Testis (tissue), 2 donors: ENCODE results near the gene GOLPH3L.
"Not testable (repeated sequence)": the region's sequence is repeated elsewhere in the genome, so short reads cannot be mapped to it uniquely, and the experiment has no call there.

ENCODE experiments used
- POLR2A ChIP-seq: fragments of 450-650 bp; IDR thresholded peaks from one replicate; pipeline ENCODE4 v1.6.1; 2017; ENCODE audit warnings: antibody characterized with exemption, mild to moderate bottlenecking, moderate library complexity
- TF ChIP-seq, protein P1 (sequence below), 3 experiments: fragments of 450-650 bp in 2 of 3; fragments of 200-600 bp in 1 of 3; sonication (generic) in 1 of 3; IDR thresholded peaks; one replicate each; pipeline ENCODE4 v1.5.1; 2016 to 2019; ENCODE audit warnings: antibody characterized with exemption in 3 of 3, mild to moderate bottlenecking in 2 of 3, moderate library complexity in 1 of 3

DNA sequence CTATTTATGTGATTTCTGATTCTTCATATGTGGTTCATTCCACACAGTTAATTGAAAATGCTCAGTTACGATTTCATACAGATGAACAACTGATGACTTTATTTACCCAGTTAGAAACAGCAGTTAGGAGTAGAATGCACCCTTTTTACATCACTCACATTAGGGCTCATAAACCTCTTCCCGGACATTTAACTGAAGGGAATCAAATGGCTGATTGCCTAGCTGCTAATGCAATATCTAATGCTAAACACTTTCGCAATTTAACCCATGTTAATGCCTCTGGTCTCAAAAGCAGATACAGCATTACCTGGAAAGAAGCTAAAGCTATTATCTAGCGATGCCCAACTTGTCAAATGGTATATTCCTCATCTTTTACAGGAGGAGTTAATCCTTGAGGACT lies 39.9 kb downstream of the GOLPH3L start:
- TF ChIP-seq, protein P1, sequence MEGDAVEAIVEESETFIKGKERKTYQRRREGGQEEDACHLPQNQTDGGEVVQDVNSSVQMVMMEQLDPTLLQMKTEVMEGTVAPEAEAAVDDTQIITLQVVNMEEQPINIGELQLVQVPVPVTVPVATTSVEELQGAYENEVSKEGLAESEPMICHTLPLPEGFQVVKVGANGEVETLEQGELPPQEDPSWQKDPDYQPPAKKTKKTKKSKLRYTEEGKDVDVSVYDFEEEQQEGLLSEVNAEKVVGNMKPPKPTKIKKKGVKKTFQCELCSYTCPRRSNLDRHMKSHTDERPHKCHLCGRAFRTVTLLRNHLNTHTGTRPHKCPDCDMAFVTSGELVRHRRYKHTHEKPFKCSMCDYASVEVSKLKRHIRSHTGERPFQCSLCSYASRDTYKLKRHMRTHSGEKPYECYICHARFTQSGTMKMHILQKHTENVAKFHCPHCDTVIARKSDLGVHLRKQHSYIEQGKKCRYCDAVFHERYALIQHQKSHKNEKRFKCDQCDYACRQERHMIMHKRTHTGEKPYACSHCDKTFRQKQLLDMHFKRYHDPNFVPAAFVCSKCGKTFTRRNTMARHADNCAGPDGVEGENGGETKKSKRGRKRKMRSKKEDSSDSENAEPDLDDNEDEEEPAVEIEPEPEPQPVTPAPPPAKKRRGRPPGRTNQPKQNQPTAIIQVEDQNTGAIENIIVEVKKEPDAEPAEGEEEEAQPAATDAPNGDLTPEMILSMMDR (IDR thresholded peaks at IDR 0.05): not testable (repeated sequence)
- TF ChIP-seq POLR2A: not testable (repeated sequence)
